Renal pelvis (tissue), 3 donors: ENCODE data around the gene OPRPN. TPM values are rescaled to one million over a fixed set of nuclear protein-coding genes. Genes with fewer than 3 reads are reported as not detected.

Source experiments
- polyA plus RNA-seq, 3 donors: library from polyadenylated mRNA; unstranded; fragments of 120-200 nt; gene quantifications; one replicate each; pipeline ENCODE4 v1.2.1, GENCODE V29; 2013; ENCODE audit not compliant: insufficient read length in 3 of 3

Gene OPRPN
- polyA plus RNA-seq, 3 donors: not detected

Other genes with a start within 250 kb of the OPRPN start
- gene PRR27, start 243.7 kb upstream of the OPRPN start, polyA plus RNA-seq: under 1 TPM in 2 of 3 donors, not detected in 1; 0.04 to 0.10 TPM
- 1 to 10 TPM; 1.3 to 2.1 (median 1.7) TPM for gene ODAM, start 202.2 kb upstream of the OPRPN start, polyA plus RNA-seq
- gene FDCSP, start 171.8 kb upstream of the OPRPN start, polyA plus RNA-seq: under 1 TPM; 0.31 to 0.68 (median 0.56) TPM
- not detected for gene CSN3, start 155.3 kb upstream of the OPRPN start, polyA plus RNA-seq
- gene CABS1, start 63.0 kb upstream of the OPRPN start, polyA plus RNA-seq: under 1 TPM in 2 of 3 donors, not detected in 1; 0.06 to 0.22 TPM
- not detected for gene SMR3A, start 37.2 kb upstream of the OPRPN start, polyA plus RNA-seq
- gene SMR3B, start 14.8 kb upstream of the OPRPN start, polyA plus RNA-seq: not detected
- under 1 TPM in 2 of 3 donors, not detected in 1; 0.09 to 0.13 TPM for gene MUC7, start 74.3 kb downstream of the OPRPN start, polyA plus RNA-seq
- gene AMTN, start 120.6 kb downstream of the OPRPN start, polyA plus RNA-seq: not detected
- 1 to 10 TPM; 1.0 to 1.8 (median 1.6) TPM for gene AMBN, start 194.3 kb downstream of the OPRPN start, polyA plus RNA-seq
- 1 to 10 TPM; 4.4 to 7.2 (median 5.2) TPM for gene ENAM, start 230.8 kb downstream of the OPRPN start, polyA plus RNA-seq